ENCODE results near the gene SYNE2. TPM values are rescaled to one million over a fixed set of nuclear protein-coding genes. Genes with fewer than 3 reads are reported as not detected.

SYNE2 gene
- total and polyA plus RNA-seq, 10 of the 15 experiments (the other 5 are each of a cell fraction or from before 2014, with no cell fraction given) = 2.1 to 52.7 (median 38.1) TPM

- Histone ChIP-seq H3K9ac (ENCODE audit: control insufficient read depth, insufficient read depth, low read length) (no peak overlapping the region), H3K79me2 (ENCODE audit: control insufficient read depth, insufficient read depth, low read length) (peaks cover 14% of the 10 kb centered on the region), H2AFZ (ENCODE audit: control insufficient read depth, low read depth, low read length) (no peak overlapping the region), H3K27ac (ENCODE audit: control insufficient read depth, insufficient read depth) (no peak overlapping the region), H3K9me3 (replicated peaks; ENCODE audit: control insufficient read depth, insufficient read depth, low read length) (no peaks in the 10 kb centered on the region), H3K4me2 (ENCODE audit: control insufficient read depth, insufficient read depth) (no peak overlapping the region), H3K36me3 (ENCODE audit: control insufficient read depth in 2 of 2, insufficient read depth in 2 of 2, low read length in 1 of 2) (peaks cover 0 to 8% of the 10 kb centered on the region in 2 experiments; a peak in 1 of 4 replicates), H3K4me3 (no peak overlapping the region), H3K27me3 (replicated peaks in 1 of 2; ENCODE audit: control insufficient read depth in 2 of 2, insufficient read depth in 2 of 2, low read length in 1 of 2) (no peaks in the 10 kb centered on the region), H3K4me1 (ENCODE audit: control insufficient read depth, insufficient read depth, low read length) (peaks cover 17% of the 10 kb centered on the region), H4K20me1 (ENCODE audit: control insufficient read depth, insufficient read depth) (no peaks in the 10 kb centered on the region)
- RAD21 ChIA-PET (ENCODE audit: unreplicated experiment) = interaction anchor here (2.2 kb wide), 1 partner anchor 44 kb away, joined by 7 read pairs; no protein-coding TSS in a partner anchor
- no TSS peak for BruUV-seq (replicated peaks)
- no peak for TF ChIP-seq ASH2L (IDR thresholded peaks at IDR 0.05; ENCODE audit: borderline replicate concordance, low read depth)
- no peak for TF ChIP-seq NBN (IDR thresholded peaks at IDR 0.05)
- TF ChIP-seq CHD4 (IDR thresholded peaks at IDR 0.05) = no peak
- TF ChIP-seq SIX5 (IDR thresholded peaks at IDR 0.05; ENCODE audit: low read depth, low read length, severe bottlenecking) = no peak
- no peak for TF ChIP-seq DPF2 (IDR thresholded peaks at IDR 0.05)
- intact Hi-C loops (cut with micrococcal nuclease; ENCODE audit: unreplicated experiment) (no loop called here), in situ Hi-C loops (cut with MboI) (no loop called here)
- SMC1A ChIA-PET (ENCODE audit: uncharacterized antibody, unreplicated experiment) = interaction anchor here (1.2 to 3.3 kb wide), 2 partner anchors 12 to 77 kb away, joined by 4 to 16 read pairs; no protein-coding TSS in a partner anchor
- ATAC-seq = no peak
- 100% methylated on average over 1 of the region's 1 CpG for WGBS (ENCODE audit: insufficient coverage, insufficient replicate concordance, low lambda C conversion rate, missing lambda C conversion rate)
- POLR2A ChIA-PET = interaction anchor here (0.6 kb wide), 1 partner anchor 29 kb away, joined by 4 read pairs; no protein-coding TSS in a partner anchor
- no peak for FAIRE-seq
- DNase-seq (ENCODE audit: low read depth, low spot score) = no peak
- CTCF ChIA-PET = interaction anchor here (1.9 kb wide), 1 partner anchor 10 kb away, joined by 4 read pairs; no protein-coding TSS in a partner anchor
Measured at GRCh38 chr14:63912286-63912685, 59.5 kb downstream of the SYNE2 start.

- Histone ChIP-seq H3K4me1 (ENCODE audit: control insufficient read depth, insufficient read depth, low read length) (no peaks in the 10 kb centered on the region), H3K27ac (ENCODE audit: control insufficient read depth, insufficient read depth) (no peak overlapping the region), H3K4me2 (ENCODE audit: control insufficient read depth, insufficient read depth) (no peak overlapping the region), H3K9me3 (replicated peaks; ENCODE audit: control insufficient read depth, insufficient read depth, low read length) (no peaks in the 10 kb centered on the region), H3K79me2 (ENCODE audit: control insufficient read depth, insufficient read depth, low read length) (peaks cover 4% of the 10 kb centered on the region), H4K20me1 (ENCODE audit: control insufficient read depth, insufficient read depth) (no peaks in the 10 kb centered on the region), H3K27me3 (replicated peaks in 1 of 2; ENCODE audit: control insufficient read depth in 2 of 2, insufficient read depth in 2 of 2, low read length in 1 of 2) (no peaks in the 10 kb centered on the region), H3K36me3 (ENCODE audit: control insufficient read depth in 2 of 2, insufficient read depth in 2 of 2, low read length in 1 of 2) (peaks cover 2% of the 10 kb centered on the region in 2 experiments; a peak in 2 of 4 replicates), H3K4me3 (no peak overlapping the region), H2AFZ (ENCODE audit: control insufficient read depth, low read depth, low read length) (no peak overlapping the region), H3K9ac (ENCODE audit: control insufficient read depth, insufficient read depth, low read length) (no peak overlapping the region)
- no peak for ATAC-seq
- intact Hi-C loops (cut with micrococcal nuclease; ENCODE audit: unreplicated experiment) (no loop called here), in situ Hi-C loops (cut with MboI) (no loop called here)
- whole genome bisulfite sequencing (ENCODE audit: insufficient coverage, insufficient replicate concordance, low lambda C conversion rate, missing lambda C conversion rate) = 92% methylated on average over 11 of the region's 11 CpGs
- POLR2A ChIA-PET = no interaction called here
- BruUV-seq (replicated peaks) = no TSS peak
- CTCF ChIA-PET = interaction anchor here (1.1 to 1.2 kb wide), 2 partner anchors 8 to 9 kb away, joined by 3 to 9 read pairs; no protein-coding TSS in a partner anchor
- RAD21 ChIA-PET (ENCODE audit: unreplicated experiment) = interaction anchor here (1.7 kb wide), 1 partner anchor 15 kb away, joined by 6 read pairs; no protein-coding TSS in a partner anchor
- DNase-seq (ENCODE audit: low read depth, low spot score) = no peak
- FAIRE-seq = no peak
- SMC1A ChIA-PET (ENCODE audit: uncharacterized antibody, unreplicated experiment) = interaction anchor here (0.7 to 1.9 kb wide), 4 partner anchors 15 to 55 kb away, joined by 3 to 10 read pairs (median 6); no protein-coding TSS in a partner anchor
- TF ChIP-seq IRF4 (IDR thresholded peaks at IDR 0.05; ENCODE audit: low read depth, low read length) (no peak), ZZZ3 (IDR thresholded peaks at IDR 0.05; ENCODE audit: control insufficient read depth, insufficient read length, low read depth) (no peak), ATF3 (IDR thresholded peaks at IDR 0.05; ENCODE audit: borderline replicate concordance, extremely low read depth, low read depth, low read length) (no peak), RCOR1 (conservative IDR thresholded peaks at IDR 0.05; ENCODE audit: low read depth, low read length) (no peak), ZBTB4 (CRISPR knock-in tag; IDR thresholded peaks at IDR 0.05) (no peak), HSF1 (IDR thresholded peaks at IDR 0.05; ENCODE audit: low read depth, low read length) (no peak), POLR2AphosphoS2 (IDR thresholded peaks at IDR 0.05; ENCODE audit: low read depth, low read length) (no peak), ZBED1 (IDR thresholded peaks at IDR 0.05; ENCODE audit: borderline replicate concordance) (no peak)
Measured at GRCh38 chr14:63918411-63918810, 65.6 kb downstream of the SYNE2 start.
